ENCODE data around the gene TMEM270. TPM values are rescaled to one million over a fixed set of nuclear protein-coding genes. Genes with fewer than 3 reads are reported as not detected.

TMEM270 gene
- total and polyA plus RNA-seq, 2 of the 4 experiments (the other 2 are of a cell fraction): 0.17 TPM; not detected in 1

- Histone ChIP-seq H2BK20ac (ENCODE audit: low read depth, low read length) (peak overlapping the region; percentile 93), H3K27me3 (ENCODE audit: control insufficient read depth, insufficient read depth, low read length) (no peaks in the 10 kb centered on the region), H3K9ac (ENCODE audit: low read depth, low read length) (no peak overlapping the region), H3K4ac (ENCODE audit: low read depth, low read length) (peak overlapping the region; percentile 92), H3K9me1 (ENCODE audit: insufficient read depth, low read length) (peaks cover 22% of the 10 kb centered on the region), H2BK15ac (ENCODE audit: low read depth, low read length) (peak overlapping the region; percentile 72; the same call in 2 of the 3 replicates), H2AK9ac (replicated peaks; ENCODE audit: low read depth, low read length, poor library complexity) (peak overlapping the region; percentile 90), H3K27ac (ENCODE audit: insufficient read depth, low read length) (peak overlapping the region; percentile 35; the same call in 1 of the 2 replicates), H4K5ac (ENCODE audit: low read depth, low read length) (peak overlapping the region; percentile 7; the same call in 1 of the 2 replicates), H3K4me2 (ENCODE audit: low read depth, low read length) (no peak overlapping the region), H2AK5ac (ENCODE audit: low read depth, low read length) (peak overlapping the region; percentile 83), H2AFZ (replicated peaks; ENCODE audit: low read length, poor library complexity) (peak overlapping the region; percentile 92), H2BK120ac (ENCODE audit: low read depth, low read length) (peak overlapping the region; percentile 93), H3K36me3 (ENCODE audit: control insufficient read depth, insufficient read depth, low read length) (no peaks in the 10 kb centered on the region), H3K79me1 (ENCODE audit: low read depth in 1 of 2, low read length in 2 of 2) (no peaks in the 10 kb centered on the region), H4K91ac (ENCODE audit: insufficient read depth, low read depth, low read length) (peak overlapping the region; percentile 85), H3K14ac (replicated peaks; ENCODE audit: low read depth, low read length) (peak overlapping the region; percentile 71), H3K4me3 (ENCODE audit: insufficient read depth, low read depth, low read length) (no peak overlapping the region), H3K56ac (ENCODE audit: extremely low read depth, insufficient read depth, low read length) (peak overlapping the region; percentile 30; the same call in 1 of the 2 replicates), H4K20me1 (ENCODE audit: insufficient read depth, low read length) (no peaks in the 10 kb centered on the region), H3K18ac (ENCODE audit: low read depth, low read length) (peak overlapping the region; percentile 20; the same call in 1 of the 2 replicates), H4K8ac (ENCODE audit: low read depth in 2 of 2, low read length in 2 of 2) (peak overlapping the region; percentile 47 to 82), H3K9me3 (ENCODE audit: control insufficient read depth, insufficient read depth, low read length) (no peaks in the 10 kb centered on the region), H2BK5ac (ENCODE audit: low read depth, low read length, poor library complexity, severe bottlenecking) (peak overlapping the region; percentile 75), H3K4me1 (ENCODE audit: control insufficient read depth, insufficient read depth, low read length) (peaks cover 13% of the 10 kb centered on the region), H3K23ac (ENCODE audit: low read depth, low read length) (peak overlapping the region; percentile 50; the same call in 1 of the 2 replicates)
- WGBS, 2 experiments (ENCODE audit: extremely low coverage in 2 of 2, insufficient read length in 1 of 2): 72% methylated on average over 4 of the region's 5 CpGs; no CpG with 5 or more reads in 1 of the 2 experiments
- in situ Hi-C loops (cut with MboI; ENCODE audit: low sequenced_read_pairs): no loop called here
- ATAC-seq (ENCODE audit: low read depth): no peak
- POLR2A ChIA-PET (ENCODE audit: unreplicated experiment): no interaction called here
- BruUV-seq (replicated peaks): no TSS peak
- TF ChIP-seq CHD1 (IDR thresholded peaks at IDR 0.05; ENCODE audit: low read depth, low read length) (no peak), USF2 (IDR thresholded peaks at IDR 0.05; ENCODE audit: low read depth, low read length) (no peak), MAZ (IDR thresholded peaks at IDR 0.05; ENCODE audit: borderline replicate concordance, low read depth, low read length) (no peak), NFE2L2 (IDR thresholded peaks at IDR 0.05; ENCODE audit: low read depth, low read length) (no peak)
- dilution Hi-C loops (cut with HindIII; ENCODE audit: low sequenced_read_pairs, unreplicated experiment): no loop called here
- DNase-seq: no peak
- intact Hi-C loops (cut with micrococcal nuclease): no loop called here
- CTCF ChIA-PET: interaction anchor here (1.1 to 2.8 kb wide), 2 partner anchors 11 to 383 kb away, joined by 4 to 10 read pairs; no protein-coding TSS in a partner anchor
Observed at GRCh38 chr7:73823257-73823656, 37.7 kb upstream of the TMEM270 start.
